ENCODE data around the gene IL10RB.
"Not testable (repeated sequence)": the region's sequence is repeated elsewhere in the genome, so short reads cannot be mapped to it uniquely, and the experiment has no call there.

DNA sequence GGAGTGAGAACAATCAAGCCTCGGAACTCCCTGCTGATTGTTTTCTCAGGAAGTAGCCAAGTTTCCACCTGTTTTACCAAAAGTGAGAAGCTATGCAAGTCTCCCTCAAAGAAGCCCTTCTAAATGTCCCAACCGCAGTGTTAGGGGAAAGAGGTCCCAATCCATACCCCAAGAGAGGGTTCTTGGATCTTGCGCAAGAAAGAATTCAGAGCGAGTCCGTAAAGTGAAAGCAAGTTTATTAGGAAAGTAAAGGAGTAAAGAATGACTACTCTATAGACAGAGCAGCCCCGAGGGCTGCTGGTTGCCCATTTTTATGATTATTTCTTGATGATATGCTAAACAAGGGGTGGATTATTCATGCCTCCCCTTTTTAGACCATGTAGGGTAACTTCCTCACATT, 12.8 kb upstream of the IL10RB start:
- TF ChIP-seq, protein P1, sequence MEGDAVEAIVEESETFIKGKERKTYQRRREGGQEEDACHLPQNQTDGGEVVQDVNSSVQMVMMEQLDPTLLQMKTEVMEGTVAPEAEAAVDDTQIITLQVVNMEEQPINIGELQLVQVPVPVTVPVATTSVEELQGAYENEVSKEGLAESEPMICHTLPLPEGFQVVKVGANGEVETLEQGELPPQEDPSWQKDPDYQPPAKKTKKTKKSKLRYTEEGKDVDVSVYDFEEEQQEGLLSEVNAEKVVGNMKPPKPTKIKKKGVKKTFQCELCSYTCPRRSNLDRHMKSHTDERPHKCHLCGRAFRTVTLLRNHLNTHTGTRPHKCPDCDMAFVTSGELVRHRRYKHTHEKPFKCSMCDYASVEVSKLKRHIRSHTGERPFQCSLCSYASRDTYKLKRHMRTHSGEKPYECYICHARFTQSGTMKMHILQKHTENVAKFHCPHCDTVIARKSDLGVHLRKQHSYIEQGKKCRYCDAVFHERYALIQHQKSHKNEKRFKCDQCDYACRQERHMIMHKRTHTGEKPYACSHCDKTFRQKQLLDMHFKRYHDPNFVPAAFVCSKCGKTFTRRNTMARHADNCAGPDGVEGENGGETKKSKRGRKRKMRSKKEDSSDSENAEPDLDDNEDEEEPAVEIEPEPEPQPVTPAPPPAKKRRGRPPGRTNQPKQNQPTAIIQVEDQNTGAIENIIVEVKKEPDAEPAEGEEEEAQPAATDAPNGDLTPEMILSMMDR (IDR thresholded peaks at IDR 0.05), result not testable (repeated sequence)
- TF ChIP-seq POLR2A (IDR thresholded peaks at IDR 0.05), result not testable (repeated sequence)
